Effector memory CD4-positive, alpha-beta T cell (primary cell): ENCODE measurements around the gene CATSPERE.
"Not testable (repeated sequence)": the region's sequence is repeated elsewhere in the genome, so short reads cannot be mapped to it uniquely, and the experiment has no call there.

Source experiments
- DNase-seq, 3 donors: peaks; one replicate each; pipeline ENCODE4 v3.0.0-alpha.2; 2020
- H3K27ac ChIP-seq: 2 replicates; pipeline ENCODE4 v1.7.0; 2013; ENCODE audit warnings: mild to moderate bottlenecking, low read length, moderate library complexity; ENCODE audit not compliant: insufficient read depth, poor library complexity, severe bottlenecking
- H3K27me3 ChIP-seq: replicated peaks from 2 replicates; pipeline ENCODE4 v1.7.0; 2013; ENCODE audit warnings: mild to moderate bottlenecking, low read length; ENCODE audit not compliant: insufficient read depth, control insufficient read depth, poor library complexity, severe bottlenecking
- H3K36me3 ChIP-seq: 2 replicates; pipeline ENCODE4 v1.7.0; 2013; ENCODE audit warnings: mild to moderate bottlenecking, low read length, moderate library complexity; ENCODE audit not compliant: control insufficient read depth, insufficient read depth
- H3K4me1 ChIP-seq: 2 replicates; pipeline ENCODE4 v1.7.0; 2013; ENCODE audit warnings: low read length, mild to moderate bottlenecking; ENCODE audit not compliant: control insufficient read depth, insufficient read depth, poor library complexity, severe bottlenecking
- H3K4me3 ChIP-seq: 2 replicates; pipeline ENCODE4 v1.7.0; 2013; ENCODE audit warnings: low read length, low read depth, mild to moderate bottlenecking; ENCODE audit not compliant: insufficient read depth, poor library complexity, severe bottlenecking
- H3K9me3 ChIP-seq: 2 replicates; pipeline ENCODE4 v1.7.0; 2013; ENCODE audit warnings: mild to moderate bottlenecking, low read length, moderate library complexity; ENCODE audit not compliant: control insufficient read depth

CATSPERE gene

GRCh38 chr1:244515680-244516079 lies 54.6 kb downstream of the CATSPERE start:
- DNase-seq, result no peak
- Histone ChIP-seq H3K4me3 (no peak overlapping the region), H3K27ac (no peak overlapping the region), H3K9me3 (peaks cover 5% of the 10 kb centered on the region), H3K27me3 (no peaks in the 10 kb centered on the region), H3K4me1 (no peaks in the 10 kb centered on the region), H3K36me3 (no peaks in the 10 kb centered on the region)

GRCh38 chr1:244536316-244536715 lies 75.2 kb downstream of the CATSPERE start:
- no peaks in the 10 kb centered on the region for H3K36me3 ChIP-seq

GRCh38 chr1:244545511-244545910 lies 84.4 kb downstream of the CATSPERE start:
- no peak for DNase-seq
- H3K4me3 ChIP-seq, result no peak overlapping the region
- peaks cover 6% of the 10 kb centered on the region for H3K9me3 ChIP-seq
- no peaks in the 10 kb centered on the region for H3K27me3 ChIP-seq
- H3K27ac ChIP-seq, result no peak overlapping the region
- H3K4me1 ChIP-seq, result no peaks in the 10 kb centered on the region
- no peaks in the 10 kb centered on the region for H3K36me3 ChIP-seq

More at GRCh38 chr1:244536316-244536715, 75.2 kb downstream of the CATSPERE start:
- Histone ChIP-seq H3K9me3 (no peaks in the 10 kb centered on the region), H3K4me1 (no peaks in the 10 kb centered on the region), H3K4me3 (no peak overlapping the region), H3K27ac (no peak overlapping the region), H3K27me3 (no peaks in the 10 kb centered on the region)
- DNase-seq, result no peak

GRCh38 chr1:244548558-244549115 lies 87.6 kb downstream of the CATSPERE start:
- Histone ChIP-seq H3K27ac (no peak overlapping the region), H3K9me3 (peaks cover 6% of the 10 kb centered on the region), H3K36me3 (no peaks in the 10 kb centered on the region), H3K4me3 (no peak overlapping the region), H3K27me3 (no peaks in the 10 kb centered on the region), H3K4me1 (no peaks in the 10 kb centered on the region)
- DNase-seq, result no peak

GRCh38 chr1:244552336-244552735 lies 91.3 kb downstream of the CATSPERE start:
- Histone ChIP-seq H3K9me3 (no peaks in the 10 kb centered on the region), H3K4me3 (no peak overlapping the region), H3K27ac (no peak overlapping the region)

GRCh38 chr1:244556263-244556662 lies 95.2 kb downstream of the CATSPERE start:
- Histone ChIP-seq H3K36me3 (no peaks in the 10 kb centered on the region), H3K4me3 (no peak overlapping the region), H3K27ac (no peak overlapping the region), H3K27me3 (no peaks in the 10 kb centered on the region), H3K4me1 (no peaks in the 10 kb centered on the region), H3K9me3 (no peaks in the 10 kb centered on the region)
- no peak for DNase-seq

More at GRCh38 chr1:244552336-244552735, 91.3 kb downstream of the CATSPERE start:
- no peaks in the 10 kb centered on the region for H3K27me3 ChIP-seq
- no peak for DNase-seq
- no peaks in the 10 kb centered on the region for H3K36me3 ChIP-seq
- H3K4me1 ChIP-seq, result no peaks in the 10 kb centered on the region

- Histone ChIP-seq H3K4me1 (no peaks in the 10 kb centered on the region), H3K9me3 (no peaks in the 10 kb centered on the region), H3K36me3 (no peaks in the 10 kb centered on the region), H3K27me3 (no peaks in the 10 kb centered on the region), H3K4me3 (no peak overlapping the region), H3K27ac (no peak overlapping the region)
- no peak for DNase-seq
Observed at GRCh38 chr1:244557565-244557964, 96.5 kb downstream of the CATSPERE start.

- no peak overlapping the region for H3K27ac ChIP-seq
- no peak for DNase-seq
Observed at GRCh38 chr1:244559561-244559960, 98.5 kb downstream of the CATSPERE start.

GRCh38 chr1:244562877-244563276 lies 101.8 kb downstream of the CATSPERE start:
- H3K27ac ChIP-seq, H3K9me3 ChIP-seq, H3K4me1 ChIP-seq, H3K36me3 ChIP-seq, H3K4me3 ChIP-seq, DNase-seq, H3K27me3 ChIP-seq: not testable (repeated sequence)

More at GRCh38 chr1:244559561-244559960, 98.5 kb downstream of the CATSPERE start:
- Histone ChIP-seq H3K4me3 (no peak overlapping the region), H3K27me3 (no peaks in the 10 kb centered on the region), H3K4me1 (no peaks in the 10 kb centered on the region), H3K36me3 (no peaks in the 10 kb centered on the region), H3K9me3 (no peaks in the 10 kb centered on the region)

- no peak for DNase-seq
- H3K36me3 ChIP-seq, result no peaks in the 10 kb centered on the region
- H3K27ac ChIP-seq, result no peak overlapping the region
- H3K4me1 ChIP-seq, result no peaks in the 10 kb centered on the region
- H3K4me3 ChIP-seq, result no peak overlapping the region
- peaks cover 28% of the 10 kb centered on the region for H3K9me3 ChIP-seq
- no peaks in the 10 kb centered on the region for H3K27me3 ChIP-seq
Observed at GRCh38 chr1:244573768-244574167, 112.7 kb downstream of the CATSPERE start.
